Astrocyte (in vitro differentiated cells and primary cell): ENCODE results near the gene CD226. TPM values are rescaled to one million over a fixed set of nuclear protein-coding genes. Genes with fewer than 3 reads are reported as not detected.
A peak's percentile ranks its signal among the peaks of the same experiment; 100 is the strongest.

Experiments used
- DNase-seq: peaks from one replicate; pipeline ENCODE4 v3.0.0-alpha.2; 2010; ENCODE audit warnings: low read depth
- FAIRE-seq: peaks from 2 replicates; lab custom pipeline; 2011; peaks lifted over from hg19 to GRCh38; lab: Jason Lieb, UNC
- H2AFZ ChIP-seq: 2 replicates; pipeline ENCODE4 v1.6.0; 2012; ENCODE audit warnings: low read depth, low read length, inconsistent platforms
- H3K27ac ChIP-seq: 2 replicates; pipeline ENCODE4 v1.5.1; 2011; ENCODE audit warnings: low read depth, low read length, inconsistent platforms
- H3K27me3 ChIP-seq: 2 replicates; pipeline ENCODE4 v1.6.0; 2011; ENCODE audit warnings: low read length, inconsistent platforms; ENCODE audit not compliant: insufficient read depth
- H3K36me3 ChIP-seq: 2 replicates; pipeline ENCODE4 v1.5.1; 2011; ENCODE audit warnings: low read length, inconsistent platforms; ENCODE audit not compliant: insufficient read depth
- H3K4me1 ChIP-seq: 2 replicates; pipeline ENCODE4 v1.5.1; 2011; ENCODE audit warnings: low read length, inconsistent platforms; ENCODE audit not compliant: insufficient read depth
- H3K4me2 ChIP-seq: 2 replicates; pipeline ENCODE4 v1.6.0; 2012; ENCODE audit warnings: low read length, inconsistent platforms
- H3K4me3 ChIP-seq: 2 replicates; pipeline ENCODE4 v1.5.1; 2011; ENCODE audit warnings: low read depth, mild to moderate bottlenecking, low read length, inconsistent platforms; ENCODE audit not compliant: insufficient read depth
- H3K79me2 ChIP-seq: 2 replicates; pipeline ENCODE4 v1.6.0; 2012; ENCODE audit warnings: mild to moderate bottlenecking, low read length, inconsistent platforms; ENCODE audit not compliant: insufficient read depth
- H3K9ac ChIP-seq: 2 replicates; pipeline ENCODE4 v1.6.0; 2012; ENCODE audit warnings: mild to moderate bottlenecking, low read length, inconsistent platforms
- H3K9me3 ChIP-seq: 2 replicates; pipeline ENCODE4 v1.5.1; 2012; ENCODE audit warnings: low read depth, mild to moderate bottlenecking, low read length, inconsistent platforms; ENCODE audit not compliant: insufficient read depth
- H4K20me1 ChIP-seq: 2 replicates; pipeline ENCODE4 v1.6.0; 2012; ENCODE audit warnings: low read length, inconsistent platforms; ENCODE audit not compliant: insufficient read depth
- H3K27ac Mint-ChIP-seq: one replicate; pipeline ENCODE4 v1.8.0; 2021; ENCODE audit warnings: mild to moderate bottlenecking, mixed read lengths; ENCODE audit not compliant: unreplicated experiment
- H3K27me3 Mint-ChIP-seq: one replicate; pipeline ENCODE4 v1.8.0; 2021; ENCODE audit warnings: low read depth, mixed read lengths; ENCODE audit not compliant: unreplicated experiment
- H3K36me3 Mint-ChIP-seq: one replicate; pipeline ENCODE4 v1.8.0; 2021; ENCODE audit warnings: low read depth, mixed read lengths; ENCODE audit not compliant: unreplicated experiment
- H3K4me1 Mint-ChIP-seq: one replicate; pipeline ENCODE4 v1.8.0; 2021; ENCODE audit warnings: low read depth, mixed read lengths; ENCODE audit not compliant: unreplicated experiment
- H3K4me3 Mint-ChIP-seq: one replicate; pipeline ENCODE4 v1.8.0; 2021; ENCODE audit warnings: mild to moderate bottlenecking, moderate library complexity, mixed read lengths; ENCODE audit not compliant: unreplicated experiment
- H3K9me3 Mint-ChIP-seq: one replicate; pipeline ENCODE4 v1.8.0; 2021; ENCODE audit warnings: mild to moderate bottlenecking, mixed read lengths; ENCODE audit not compliant: unreplicated experiment
- EZH2 ChIP-seq: IDR thresholded peaks from 2 replicates; pipeline ENCODE4 v1.6.1; 2012; ENCODE audit warnings: mild to moderate bottlenecking, low read length, inconsistent platforms; ENCODE audit not compliant: insufficient read depth
- total RNA-seq: library from RNA; stranded (reverse); gene quantifications from 2 replicates; pipeline ENCODE4 v1.2.1, GENCODE V29; 2021
- TF ChIP-seq, protein P1 (sequence below): IDR thresholded peaks from 2 replicates; pipeline ENCODE4 v1.5.1; 2011; ENCODE audit warnings: low read depth, mild to moderate bottlenecking, inconsistent platforms, low read length, moderate library complexity; ENCODE audit not compliant: insufficient read depth

CD226 gene
- total RNA-seq, 1 donor from 2014 or later, result 0.07 TPM

GRCh38 chr18:69854455-69854854 is 93.2 kb downstream of the CD226 start:
- no peak for FAIRE-seq
- Histone ChIP-seq H3K9ac (no peak overlapping the region), H3K36me3 (no peaks in the 10 kb centered on the region), H3K27ac (no peak overlapping the region), H3K9me3 (no peaks in the 10 kb centered on the region), H2AFZ (no peak overlapping the region), H3K4me1 (no peaks in the 10 kb centered on the region), H3K4me3 (no peak overlapping the region), H3K27me3 (no peaks in the 10 kb centered on the region), H3K79me2 (no peaks in the 10 kb centered on the region), H3K4me2 (no peak overlapping the region), H4K20me1 (no peaks in the 10 kb centered on the region)
- no peaks in the 10 kb centered on the region for H3K4me1 Mint-ChIP-seq
- no peak overlapping the region for H3K4me3 Mint-ChIP-seq
- DNase-seq, result no peak
- H3K27me3 Mint-ChIP-seq, result no peaks in the 10 kb centered on the region
- no peak for TF ChIP-seq EZH2
- TF ChIP-seq, protein P1, sequence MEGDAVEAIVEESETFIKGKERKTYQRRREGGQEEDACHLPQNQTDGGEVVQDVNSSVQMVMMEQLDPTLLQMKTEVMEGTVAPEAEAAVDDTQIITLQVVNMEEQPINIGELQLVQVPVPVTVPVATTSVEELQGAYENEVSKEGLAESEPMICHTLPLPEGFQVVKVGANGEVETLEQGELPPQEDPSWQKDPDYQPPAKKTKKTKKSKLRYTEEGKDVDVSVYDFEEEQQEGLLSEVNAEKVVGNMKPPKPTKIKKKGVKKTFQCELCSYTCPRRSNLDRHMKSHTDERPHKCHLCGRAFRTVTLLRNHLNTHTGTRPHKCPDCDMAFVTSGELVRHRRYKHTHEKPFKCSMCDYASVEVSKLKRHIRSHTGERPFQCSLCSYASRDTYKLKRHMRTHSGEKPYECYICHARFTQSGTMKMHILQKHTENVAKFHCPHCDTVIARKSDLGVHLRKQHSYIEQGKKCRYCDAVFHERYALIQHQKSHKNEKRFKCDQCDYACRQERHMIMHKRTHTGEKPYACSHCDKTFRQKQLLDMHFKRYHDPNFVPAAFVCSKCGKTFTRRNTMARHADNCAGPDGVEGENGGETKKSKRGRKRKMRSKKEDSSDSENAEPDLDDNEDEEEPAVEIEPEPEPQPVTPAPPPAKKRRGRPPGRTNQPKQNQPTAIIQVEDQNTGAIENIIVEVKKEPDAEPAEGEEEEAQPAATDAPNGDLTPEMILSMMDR, result no peak
- no peak overlapping the region for H3K27ac Mint-ChIP-seq
- H3K36me3 Mint-ChIP-seq, result no peaks in the 10 kb centered on the region
- H3K9me3 Mint-ChIP-seq, result no peaks in the 10 kb centered on the region

DNA sequence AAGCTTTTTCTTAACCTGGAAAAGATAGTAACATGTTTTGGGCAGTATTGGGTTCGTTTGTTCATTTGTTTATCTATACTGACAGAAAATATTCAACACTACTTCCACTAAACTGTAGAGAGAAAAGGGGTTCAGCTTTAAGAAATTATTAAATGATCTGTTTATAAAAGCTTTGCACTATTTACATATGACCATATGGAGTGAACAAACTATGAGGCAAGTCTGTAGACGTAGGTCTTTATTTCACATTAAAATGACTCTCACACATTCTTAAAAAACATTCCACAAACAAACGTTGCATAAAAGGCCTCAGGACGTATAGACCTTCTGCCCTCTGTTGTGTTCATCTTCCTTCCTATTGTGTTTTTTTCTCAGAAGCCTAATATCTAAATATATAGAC is 94.6 kb downstream of the CD226 start:
- Histone ChIP-seq H3K9me3 (no peaks in the 10 kb centered on the region), H2AFZ (no peak overlapping the region), H3K4me3 (no peak overlapping the region), H3K36me3 (no peaks in the 10 kb centered on the region), H3K9ac (no peak overlapping the region), H3K79me2 (no peaks in the 10 kb centered on the region), H3K27ac (no peak overlapping the region), H3K4me1 (no peaks in the 10 kb centered on the region), H4K20me1 (no peaks in the 10 kb centered on the region), H3K4me2 (no peak overlapping the region), H3K27me3 (no peaks in the 10 kb centered on the region)
- Mint-ChIP-seq H3K27ac (no peak overlapping the region), H3K9me3 (no peaks in the 10 kb centered on the region), H3K4me3 (no peak overlapping the region), H3K4me1 (no peaks in the 10 kb centered on the region), H3K36me3 (no peaks in the 10 kb centered on the region), H3K27me3 (no peaks in the 10 kb centered on the region)
- no peak for TF ChIP-seq EZH2
- TF ChIP-seq, protein P1, result no peak
- DNase-seq, result no peak
- no peak for FAIRE-seq

DNA sequence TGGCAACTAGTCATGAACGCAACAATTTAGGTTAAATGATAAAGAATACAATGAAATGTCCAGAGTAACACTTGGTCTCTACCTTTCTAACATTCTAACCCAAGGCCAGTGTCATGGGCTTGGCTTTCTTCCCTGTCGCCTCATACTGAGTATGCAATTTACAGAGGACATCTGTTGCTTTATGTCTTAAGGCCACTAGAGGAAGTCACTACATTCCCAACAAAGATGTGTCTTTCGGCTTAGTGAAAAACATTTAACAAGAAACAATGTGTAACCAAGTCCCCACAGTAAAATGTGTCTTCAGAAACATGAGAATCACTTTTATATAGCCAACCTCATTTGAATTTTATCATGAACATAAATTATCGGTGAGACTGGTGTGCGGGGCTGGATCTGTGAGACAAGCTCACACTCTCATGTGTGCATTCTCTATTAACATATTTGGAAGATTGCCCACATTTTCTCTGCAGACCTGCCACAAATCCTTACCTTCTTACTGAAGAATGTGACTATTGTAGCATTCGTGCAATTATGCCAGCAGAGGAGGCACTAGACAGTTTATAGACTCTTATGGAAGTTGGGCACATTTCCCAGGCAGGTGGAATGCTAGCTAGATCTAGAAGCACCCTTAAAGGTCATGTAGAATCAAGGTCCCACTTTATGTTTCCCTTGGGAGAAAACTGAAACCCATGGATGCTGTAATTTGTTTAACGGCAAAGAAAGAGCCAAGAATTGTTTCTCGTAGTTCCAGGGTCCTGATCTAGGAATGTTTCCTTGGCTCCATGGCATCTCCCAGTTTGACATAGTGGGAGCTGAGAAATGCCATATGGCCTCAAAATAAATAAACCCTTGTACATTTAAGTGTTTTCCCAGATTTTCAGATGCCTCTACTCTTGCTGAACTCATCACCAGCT is 101.8 kb downstream of the CD226 start:
- no peak overlapping the region for H2AFZ ChIP-seq
- DNase-seq, result peak; percentile 6
- Mint-ChIP-seq H3K36me3 (no peaks in the 10 kb centered on the region), H3K27ac (no peak overlapping the region), H3K4me1 (no peaks in the 10 kb centered on the region), H3K9me3 (no peaks in the 10 kb centered on the region), H3K27me3 (no peaks in the 10 kb centered on the region), H3K4me3 (no peak overlapping the region)
- H3K4me1 ChIP-seq, result peaks cover 5% of the 10 kb centered on the region
- H3K27me3 ChIP-seq, result no peaks in the 10 kb centered on the region
- no peak overlapping the region for H3K4me2 ChIP-seq
- no peaks in the 10 kb centered on the region for H3K9me3 ChIP-seq
- TF ChIP-seq EZH2, result no peak
- TF ChIP-seq, protein P1, result no peak
- no peaks in the 10 kb centered on the region for H4K20me1 ChIP-seq
- H3K4me3 ChIP-seq, result no peak overlapping the region
- H3K79me2 ChIP-seq, result no peaks in the 10 kb centered on the region
- no peak for FAIRE-seq
- H3K27ac ChIP-seq, result no peak overlapping the region
- no peak overlapping the region for H3K9ac ChIP-seq
- no peaks in the 10 kb centered on the region for H3K36me3 ChIP-seq
